NCI-H2029 (cell line): Measurements from ENCODE around the gene LAMC1.

Source experiments
- DNase-seq: peaks from one replicate; lab custom pipeline; 2025; lab: John Stamatoyannopoulos, UW

LAMC1 gene

GRCh38 chr1:183080406-183080805 is 57.2 kb downstream of the LAMC1 start:
- DNase-seq = no peak

- no peak for DNase-seq
These were observed 58.3 kb downstream of the LAMC1 start for GRCh38 chr1:183081402-183082120.

GRCh38 chr1:183082650-183083049 is 59.4 kb downstream of the LAMC1 start:
- DNase-seq = no peak

- DNase-seq = no peak
These were observed 63.8 kb downstream of the LAMC1 start for GRCh38 chr1:183087001-183087400.

- DNase-seq = peak; percentile 29
These were observed 65.9 kb downstream of the LAMC1 start for GRCh38 chr1:183089025-183089639.

- DNase-seq = no peak
These were observed 67.3 kb downstream of the LAMC1 start for GRCh38 chr1:183090391-183091006.

- DNase-seq = no peak
These were observed 68.0 kb downstream of the LAMC1 start for GRCh38 chr1:183091181-183091580.

GRCh38 chr1:183092350-183092749 is 69.1 kb downstream of the LAMC1 start:
- DNase-seq = no peak

- DNase-seq = no peak
These were observed 69.9 kb downstream of the LAMC1 start for GRCh38 chr1:183093066-183093668.

- DNase-seq = no peak
These were observed 70.6 kb downstream of the LAMC1 start for GRCh38 chr1:183093786-183094298.

GRCh38 chr1:183094351-183094750 is 71.1 kb downstream of the LAMC1 start:
- no peak for DNase-seq

GRCh38 chr1:183096351-183096750 is 73.1 kb downstream of the LAMC1 start:
- no peak for DNase-seq

GRCh38 chr1:183096894-183097293 is 73.7 kb downstream of the LAMC1 start:
- DNase-seq = no peak

GRCh38 chr1:183097438-183098051 is 74.3 kb downstream of the LAMC1 start:
- peak; percentile 53 for DNase-seq

GRCh38 chr1:183098317-183098716 is 75.1 kb downstream of the LAMC1 start:
- no peak for DNase-seq

- no peak for DNase-seq
These were observed 77.2 kb downstream of the LAMC1 start for GRCh38 chr1:183100361-183100974.

GRCh38 chr1:183101081-183101480 is 77.9 kb downstream of the LAMC1 start:
- no peak for DNase-seq

GRCh38 chr1:183101841-183102276 is 78.6 kb downstream of the LAMC1 start:
- no peak for DNase-seq

- no peak for DNase-seq
These were observed 79.9 kb downstream of the LAMC1 start for GRCh38 chr1:183103147-183103546.

GRCh38 chr1:183103577-183103976 is 80.4 kb downstream of the LAMC1 start:
- DNase-seq = no peak

- no peak for DNase-seq
These were observed 82.2 kb downstream of the LAMC1 start for GRCh38 chr1:183105449-183105848.

- no peak for DNase-seq
These were observed 82.9 kb downstream of the LAMC1 start for GRCh38 chr1:183106166-183106565.
